IMR-90 (cell line): Measurements from ENCODE around the gene MEIS2.
A peak's percentile ranks its signal among the peaks of the same experiment; 100 is the strongest.

Experiments
- CEBPB ChIP-seq: IDR thresholded peaks from 2 replicates; pipeline ENCODE4 v1.6.1; 2012; ENCODE audit warnings: low read depth, low read length, improper control_type of control experiment
- CHD1 ChIP-seq: IDR thresholded peaks from 2 replicates; pipeline ENCODE4 v1.6.1; 2012; ENCODE audit warnings: low read depth, low read length, improper control_type of control experiment
- CTCF ChIP-seq: conservative IDR thresholded peaks from 2 replicates; pipeline ENCODE4 v1.5.1; 2012; ENCODE audit warnings: mild to moderate bottlenecking, low read depth, low read length, improper control_type of control experiment
- MAFK ChIP-seq: IDR thresholded peaks from 2 replicates; pipeline ENCODE4 v1.6.1; 2012; ENCODE audit warnings: low read depth, low read length, improper control_type of control experiment
- MAZ ChIP-seq: IDR thresholded peaks from 2 replicates; pipeline ENCODE4 v1.6.1; 2012; ENCODE audit warnings: low read depth, mild to moderate bottlenecking, low read length, improper control_type of control experiment, moderate library complexity, borderline replicate concordance
- MXI1 ChIP-seq: IDR thresholded peaks from 2 replicates; pipeline ENCODE4 v1.6.1; 2012; ENCODE audit warnings: low read depth, mild to moderate bottlenecking, low read length, moderate library complexity, borderline replicate concordance
- NFE2L2 ChIP-seq: fragments of 150-350 bp; IDR thresholded peaks from 2 replicates; pipeline ENCODE4 v1.6.1; 2016; ENCODE audit warnings: low read depth, mild to moderate bottlenecking, low read length
- POLR2A ChIP-seq: IDR thresholded peaks from 2 replicates; pipeline ENCODE4 v1.6.1; 2012; ENCODE audit warnings: mild to moderate bottlenecking, low read depth, low read length
- RAD21 ChIP-seq: IDR thresholded peaks from 2 replicates; pipeline ENCODE4 v1.6.1; 2012; ENCODE audit warnings: low read length, improper control_type of control experiment
- RCOR1 ChIP-seq: IDR thresholded peaks from 2 replicates; pipeline ENCODE4 v1.6.1; 2012; ENCODE audit warnings: mild to moderate bottlenecking, low read length, improper control_type of control experiment; ENCODE audit not compliant: insufficient replicate concordance
- RFX5 ChIP-seq: IDR thresholded peaks from 2 replicates; pipeline ENCODE4 v1.8.0; 2012; ENCODE audit warnings: low read depth, mild to moderate bottlenecking, low read length, moderate library complexity
- USF2 ChIP-seq: fragments of 150-350 bp; IDR thresholded peaks from 2 replicates; pipeline ENCODE4 v1.6.1; 2017; ENCODE audit warnings: mild to moderate bottlenecking, antibody characterized with exemption, low read length, low read depth

GRCh38 chr15:37100109-37100965 lies at the start of gene MEIS2:
- TF ChIP-seq CHD1, result no peak
- no peak for TF ChIP-seq RCOR1
- no peak for TF ChIP-seq CTCF
- peak; percentile 91 for TF ChIP-seq MAZ
- no peak for TF ChIP-seq CEBPB
- no peak for TF ChIP-seq MXI1
- no peak for TF ChIP-seq RAD21
- peak; percentile 46 for TF ChIP-seq MAFK
- TF ChIP-seq RFX5, result no peak
- TF ChIP-seq POLR2A, result peak; percentile 77
- TF ChIP-seq USF2, result no peak
- no peak for TF ChIP-seq NFE2L2
